Mesothelial cell of epicardium (in vitro differentiated cells): ENCODE results near the gene ENDOV. TPM values are rescaled to one million over a fixed set of nuclear protein-coding genes. Genes with fewer than 3 reads are reported as not detected.
"Not testable (repeated sequence)": the region's sequence is repeated elsewhere in the genome, so short reads cannot be mapped to it uniquely, and the experiment has no call there.

Experiments
- DNase-seq, 2 experiments: peaks; one replicate each; pipeline ENCODE4 v3.0.0; 2021; ENCODE audit warnings: low spot score in 2 of 2; ENCODE audit not compliant: unreplicated experiment in 2 of 2
- H3K27ac Mint-ChIP-seq: 2 replicates; pipeline ENCODE4 v1.8.0; 2021; ENCODE audit warnings: mixed read lengths
- H3K27me3 Mint-ChIP-seq: 2 replicates; pipeline ENCODE4 v1.8.0; 2021; ENCODE audit warnings: low read depth, mixed read lengths
- H3K36me3 Mint-ChIP-seq: 2 replicates; pipeline ENCODE4 v1.8.0; 2021; ENCODE audit warnings: mixed read lengths
- H3K4me1 Mint-ChIP-seq: 2 replicates; pipeline ENCODE4 v1.8.0; 2021; ENCODE audit warnings: mixed read lengths
- H3K4me3 Mint-ChIP-seq: 2 replicates; pipeline ENCODE4 v1.8.0; 2021; ENCODE audit warnings: mild to moderate bottlenecking, moderate library complexity, mixed read lengths
- H3K9me3 Mint-ChIP-seq: 2 replicates; pipeline ENCODE4 v1.8.0; 2021; ENCODE audit warnings: mixed read lengths
- total RNA-seq: library from RNA; stranded (reverse); gene quantifications from 3 replicates; pipeline ENCODE4 v1.2.1, GENCODE V29; 2021
- TF ChIP-seq, protein P1 (sequence below): fragments of 200-600 bp; sonication (generic); IDR thresholded peaks from one replicate; pipeline ENCODE4 v1.5.0; 2021; ENCODE audit warnings: antibody characterized with exemption; ENCODE audit not compliant: unreplicated experiment

Gene ENDOV
- total RNA-seq, 1 donor from 2014 or later: 43.0 TPM

DNA sequence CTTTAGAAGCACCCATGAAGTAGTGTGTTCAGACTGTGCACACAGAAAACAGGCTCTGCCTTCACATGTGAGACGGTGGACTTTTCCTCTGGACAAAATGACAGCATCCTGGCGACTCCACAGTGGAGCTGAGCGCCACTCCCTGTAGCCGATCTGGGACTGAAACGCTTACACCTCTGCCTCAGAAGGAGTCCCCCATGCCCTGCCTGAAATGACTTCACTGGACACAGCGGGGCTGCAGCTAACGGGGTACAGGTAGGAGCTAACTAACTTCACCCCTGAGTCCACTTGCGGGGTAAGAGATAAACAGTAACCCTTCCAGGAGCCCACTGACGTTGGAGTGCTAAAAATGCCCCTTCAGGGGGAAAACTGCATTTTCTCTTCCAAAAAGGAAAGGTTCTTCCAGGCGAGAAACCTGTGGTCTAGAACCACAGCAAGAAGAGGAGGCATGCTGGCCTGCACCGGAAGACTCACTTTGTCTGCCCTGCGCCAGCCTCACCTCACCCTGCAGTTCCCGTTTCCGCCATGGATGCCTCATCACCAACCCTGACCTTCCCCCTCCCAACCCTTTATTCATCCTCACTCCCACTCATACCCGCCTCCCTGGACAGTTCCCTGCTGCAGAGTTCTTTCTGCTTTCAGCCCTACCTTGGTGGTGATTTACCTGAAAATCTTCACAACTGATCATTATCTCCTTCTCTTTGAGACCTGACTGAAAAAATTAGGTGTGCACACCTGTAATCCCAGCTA, 19.4 kb upstream of the ENDOV start:
- TF ChIP-seq, protein P1, sequence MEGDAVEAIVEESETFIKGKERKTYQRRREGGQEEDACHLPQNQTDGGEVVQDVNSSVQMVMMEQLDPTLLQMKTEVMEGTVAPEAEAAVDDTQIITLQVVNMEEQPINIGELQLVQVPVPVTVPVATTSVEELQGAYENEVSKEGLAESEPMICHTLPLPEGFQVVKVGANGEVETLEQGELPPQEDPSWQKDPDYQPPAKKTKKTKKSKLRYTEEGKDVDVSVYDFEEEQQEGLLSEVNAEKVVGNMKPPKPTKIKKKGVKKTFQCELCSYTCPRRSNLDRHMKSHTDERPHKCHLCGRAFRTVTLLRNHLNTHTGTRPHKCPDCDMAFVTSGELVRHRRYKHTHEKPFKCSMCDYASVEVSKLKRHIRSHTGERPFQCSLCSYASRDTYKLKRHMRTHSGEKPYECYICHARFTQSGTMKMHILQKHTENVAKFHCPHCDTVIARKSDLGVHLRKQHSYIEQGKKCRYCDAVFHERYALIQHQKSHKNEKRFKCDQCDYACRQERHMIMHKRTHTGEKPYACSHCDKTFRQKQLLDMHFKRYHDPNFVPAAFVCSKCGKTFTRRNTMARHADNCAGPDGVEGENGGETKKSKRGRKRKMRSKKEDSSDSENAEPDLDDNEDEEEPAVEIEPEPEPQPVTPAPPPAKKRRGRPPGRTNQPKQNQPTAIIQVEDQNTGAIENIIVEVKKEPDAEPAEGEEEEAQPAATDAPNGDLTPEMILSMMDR: no peak
- DNase-seq: no peak
- H3K36me3 Mint-ChIP-seq: peaks cover 15% of the 10 kb centered on the region

DNA sequence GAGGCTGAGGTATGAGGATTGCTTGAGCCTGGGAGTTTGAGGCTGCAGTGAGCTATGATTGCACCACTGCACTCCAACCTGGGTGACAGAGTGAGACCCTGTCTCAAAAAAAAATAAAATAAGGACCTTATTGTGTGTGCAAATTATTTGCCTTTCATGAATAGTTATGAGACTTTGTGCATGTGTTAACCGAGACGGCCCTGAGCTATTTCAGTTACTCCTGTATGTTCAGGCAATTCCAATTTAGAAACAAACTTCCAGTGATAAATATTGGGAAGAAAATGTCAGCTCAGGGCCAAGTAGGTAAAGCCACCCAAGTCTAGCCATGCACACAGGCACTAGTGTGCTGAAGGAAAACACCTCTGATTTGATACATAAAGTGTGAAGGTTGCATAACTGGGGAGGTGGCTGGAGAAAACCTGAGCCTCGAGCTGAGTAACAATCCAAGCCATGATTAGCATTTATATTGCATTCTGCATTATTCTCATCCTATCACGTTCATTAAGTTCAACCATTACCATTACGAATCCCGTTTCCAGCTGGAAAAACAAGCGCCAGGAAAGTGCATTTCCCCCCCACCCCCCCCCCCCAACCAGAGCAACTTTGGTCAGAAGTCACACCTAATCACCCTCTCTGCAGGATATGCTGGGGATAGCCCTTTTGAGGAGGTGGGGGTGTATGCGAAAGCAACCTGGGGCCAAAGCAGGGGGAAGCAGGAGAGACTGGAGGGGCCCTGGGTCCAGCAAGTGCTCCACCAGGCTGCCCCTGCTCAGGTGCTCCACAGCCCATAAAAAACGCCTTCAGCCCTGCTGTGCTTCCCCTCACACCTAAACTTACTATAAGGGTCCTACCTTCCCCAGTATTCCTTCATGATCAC, 18.6 kb upstream of the ENDOV start:
- H3K4me3 Mint-ChIP-seq: no peak overlapping the region
- no peak overlapping the region for H3K27ac Mint-ChIP-seq
- no peak for DNase-seq
- H3K27me3 Mint-ChIP-seq: peaks cover 12% of the 10 kb centered on the region
- TF ChIP-seq, protein P1: no peak
- H3K4me1 Mint-ChIP-seq: peaks cover 18% of the 10 kb centered on the region
- H3K36me3 Mint-ChIP-seq: peaks cover 14% of the 10 kb centered on the region
- H3K9me3 Mint-ChIP-seq: no peaks in the 10 kb centered on the region

More for the DNA sequence above, 19.4 kb upstream of the ENDOV start:
- no peak overlapping the region for H3K27ac Mint-ChIP-seq
- H3K9me3 Mint-ChIP-seq: no peaks in the 10 kb centered on the region
- H3K4me3 Mint-ChIP-seq: no peak overlapping the region
- peaks cover 18% of the 10 kb centered on the region for H3K4me1 Mint-ChIP-seq
- peaks cover 4% of the 10 kb centered on the region for H3K27me3 Mint-ChIP-seq

DNA sequence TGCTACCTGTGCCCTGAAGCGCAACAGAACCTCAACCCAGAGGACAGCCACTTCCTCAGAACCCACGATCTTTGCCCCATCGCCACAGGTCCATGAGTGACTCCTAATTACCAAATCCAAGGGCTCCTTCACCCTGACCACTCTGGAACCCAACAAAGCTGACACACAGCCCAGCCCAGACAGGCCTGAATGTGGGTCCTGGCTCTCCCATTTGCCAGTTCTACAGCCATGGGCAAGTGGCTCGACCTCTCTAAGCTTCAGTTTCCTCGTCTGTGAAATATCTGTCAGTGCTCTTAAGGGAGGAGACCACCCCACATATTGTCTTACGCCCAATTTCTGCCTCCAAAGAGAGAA, 18.0 kb upstream of the ENDOV start:
- Mint-ChIP-seq H3K27me3 (peaks cover 14% of the 10 kb centered on the region), H3K9me3 (no peaks in the 10 kb centered on the region), H3K4me1 (peaks cover 18% of the 10 kb centered on the region), H3K27ac (no peak overlapping the region), H3K4me3 (no peak overlapping the region), H3K36me3 (peaks cover 11% of the 10 kb centered on the region)
- no peak for DNase-seq
- TF ChIP-seq, protein P1: no peak

DNA sequence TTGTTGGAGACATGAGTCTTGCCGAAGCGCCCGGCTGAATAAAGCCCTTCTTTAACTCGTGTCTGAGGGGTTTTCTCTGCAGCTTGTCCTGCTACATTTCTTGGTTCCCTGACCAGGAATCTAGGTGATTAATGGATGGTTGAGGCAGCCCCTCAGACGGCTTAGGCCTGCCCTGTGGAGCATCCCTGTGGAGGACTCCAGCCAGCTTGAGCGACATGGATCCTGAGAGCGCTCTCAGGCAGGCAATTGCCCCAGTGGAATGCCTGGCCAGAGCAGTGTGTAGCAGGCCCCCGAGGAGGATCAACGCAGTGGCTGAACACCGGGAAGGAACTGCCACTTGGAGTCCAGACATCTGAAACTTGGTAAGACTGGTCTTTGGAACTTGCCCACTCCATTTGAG, 17.3 kb upstream of the ENDOV start:
- H3K4me3 Mint-ChIP-seq: no peak overlapping the region
- no peaks in the 10 kb centered on the region for H3K9me3 Mint-ChIP-seq
- H3K36me3 Mint-ChIP-seq: peaks cover 9% of the 10 kb centered on the region
- peaks cover 14% of the 10 kb centered on the region for H3K27me3 Mint-ChIP-seq
- no peak overlapping the region for H3K27ac Mint-ChIP-seq
- DNase-seq: no peak
- H3K4me1 Mint-ChIP-seq: peaks cover 18% of the 10 kb centered on the region
- TF ChIP-seq, protein P1: no peak

DNA sequence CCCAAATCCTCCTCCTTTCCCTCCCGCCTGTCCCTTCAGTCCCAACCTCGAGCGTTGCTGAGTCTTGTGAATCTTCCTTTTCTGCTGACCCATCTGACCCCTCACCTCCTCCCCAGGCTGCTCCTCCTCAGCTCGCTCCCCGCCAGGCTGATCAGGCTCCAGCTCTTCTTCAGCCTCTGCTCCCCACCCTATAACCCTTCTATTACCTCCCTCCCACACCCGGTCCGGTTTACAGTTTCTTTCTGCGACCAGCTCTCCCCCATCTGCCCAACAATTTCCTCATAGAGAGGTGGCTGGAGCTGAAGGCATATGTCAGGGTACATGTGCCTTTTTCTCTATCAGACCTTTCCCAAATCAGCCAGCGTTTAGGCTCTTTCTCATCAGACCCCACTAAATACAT, 13.9 kb upstream of the ENDOV start:
- H3K27ac Mint-ChIP-seq, DNase-seq, H3K36me3 Mint-ChIP-seq, H3K4me3 Mint-ChIP-seq, H3K9me3 Mint-ChIP-seq: not testable (repeated sequence)
- Mint-ChIP-seq H3K27me3 (peaks cover 14% of the 10 kb centered on the region), H3K4me1 (peaks cover 18% of the 10 kb centered on the region)

DNA sequence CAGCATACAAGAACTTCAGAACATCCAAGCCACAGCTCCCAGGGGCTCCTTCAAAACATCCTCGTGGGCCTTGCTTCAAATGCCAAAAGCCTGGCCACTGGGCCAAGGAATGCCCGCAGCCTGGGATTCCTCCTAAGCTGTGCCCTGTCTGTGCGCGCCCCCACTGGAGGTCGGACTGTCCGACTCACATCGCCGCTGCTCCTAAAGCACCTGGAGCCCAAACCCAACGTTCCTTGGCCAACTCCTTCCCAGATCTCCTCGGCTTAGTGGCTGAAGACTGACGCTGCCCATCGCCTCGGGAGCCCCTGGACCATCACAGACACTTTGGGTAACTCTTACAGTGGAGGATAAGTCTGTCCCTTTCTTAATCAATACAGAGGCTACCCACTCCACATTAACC, 12.9 kb upstream of the ENDOV start:
- not testable (repeated sequence) for DNase-seq, H3K27ac Mint-ChIP-seq, H3K36me3 Mint-ChIP-seq, H3K4me3 Mint-ChIP-seq, H3K9me3 Mint-ChIP-seq
- Mint-ChIP-seq H3K4me1 (peaks cover 18% of the 10 kb centered on the region), H3K27me3 (peaks cover 14% of the 10 kb centered on the region)
